SK-N-MC (cell line): ENCODE data around the gene BMERB1.

Experiments used
- DNase-seq: peaks from one replicate; pipeline ENCODE4 v3.0.0-alpha.2; 2011; ENCODE audit warnings: low read depth, low spot score
- H3K27ac ChIP-seq: fragments of 200-600 bp; sonication (generic); 2 replicates; pipeline ENCODE4 v1.5.1; 2016; ENCODE audit warnings: mixed run types
- H3K36me3 ChIP-seq: fragments of 200-600 bp; sonication (generic); 2 replicates; pipeline ENCODE4 v1.6.1; 2017; ENCODE audit warnings: antibody characterized with exemption, low read length, mixed read lengths; ENCODE audit not compliant: insufficient read depth
- H3K4me3 ChIP-seq: fragments of 200-600 bp; sonication (generic); 2 replicates; pipeline ENCODE4 v1.5.1; 2016
- H3K9ac ChIP-seq: fragments of 200-600 bp; sonication (generic); 2 replicates; pipeline ENCODE4 v1.8.0; 2017; ENCODE audit warnings: mixed run types, mixed read lengths; ENCODE audit not compliant: insufficient read length
- H3K9me3 ChIP-seq: fragments of 200-600 bp; sonication (generic); 2 replicates; pipeline ENCODE4 v1.6.1; 2017; ENCODE audit warnings: low read depth, mild to moderate bottlenecking, antibody characterized with exemption, low read length, moderate library complexity, mixed read lengths
- EZH2 ChIP-seq: fragments of 200-600 bp; sonication (generic); IDR thresholded peaks from one replicate; pipeline ENCODE4 v1.6.1; 2017; ENCODE audit warnings: antibody characterized with exemption
- FOXP2 ChIP-seq: optimal IDR thresholded peaks from 2 replicates; pipeline ENCODE3; 2011; ENCODE audit warnings: mild to moderate bottlenecking, moderate library complexity; ENCODE audit not compliant: insufficient read depth; ENCODE audit errors: extremely low read length, control extremely low read depth
- POLR2AphosphoS5 ChIP-seq: IDR thresholded peaks from 2 replicates; pipeline ENCODE4 v1.6.1; 2012; ENCODE audit warnings: mild to moderate bottlenecking, low read depth, low read length, borderline replicate concordance

The BMERB1 gene

GRCh38 chr16:15593235-15593634, 158.8 kb downstream of the BMERB1 start:
- peaks cover 35% of the 10 kb centered on the region for H3K36me3 ChIP-seq
- H3K9ac ChIP-seq, result no peak overlapping the region
- no peak for DNase-seq
- TF ChIP-seq EZH2 (no peak), POLR2AphosphoS5 (no peak), FOXP2 (no peak)
- H3K4me3 ChIP-seq, result no peak overlapping the region
- H3K9me3 ChIP-seq, result no peaks in the 10 kb centered on the region
- H3K27ac ChIP-seq, result no peak overlapping the region

GRCh38 chr16:15594711-15595320, 160.4 kb downstream of the BMERB1 start:
- peaks cover 49% of the 10 kb centered on the region for H3K36me3 ChIP-seq

GRCh38 chr16:15597135-15597534, 162.7 kb downstream of the BMERB1 start:
- TF ChIP-seq FOXP2 (no peak), POLR2AphosphoS5 (no peak), EZH2 (no peak)
- Histone ChIP-seq H3K36me3 (peaks cover 72% of the 10 kb centered on the region), H3K4me3 (no peak overlapping the region), H3K9me3 (no peaks in the 10 kb centered on the region), H3K9ac (no peak overlapping the region), H3K27ac (no peak overlapping the region)
- DNase-seq, result no peak

More at GRCh38 chr16:15594711-15595320, 160.4 kb downstream of the BMERB1 start:
- no peak overlapping the region; the same call in 1 of the 2 replicates for H3K27ac ChIP-seq
- no peak for TF ChIP-seq FOXP2
- TF ChIP-seq EZH2, result no peak
- DNase-seq, result no peak
- no peaks in the 10 kb centered on the region for H3K9me3 ChIP-seq
- H3K9ac ChIP-seq, result no peak overlapping the region
- no peak overlapping the region for H3K4me3 ChIP-seq

GRCh38 chr16:15597822-15598647, 163.6 kb downstream of the BMERB1 start:
- H3K27ac ChIP-seq, result no peak overlapping the region
- DNase-seq, result no peak
- peaks cover 78% of the 10 kb centered on the region for H3K36me3 ChIP-seq
- no peak overlapping the region for H3K4me3 ChIP-seq
- TF ChIP-seq FOXP2 (no peak), EZH2 (no peak), POLR2AphosphoS5 (no peak)
- H3K9ac ChIP-seq, result no peak overlapping the region
- H3K9me3 ChIP-seq, result no peaks in the 10 kb centered on the region

GRCh38 chr16:15598648-15599190, 164.3 kb downstream of the BMERB1 start:
- Histone ChIP-seq H3K4me3 (no peak overlapping the region), H3K9me3 (no peaks in the 10 kb centered on the region), H3K36me3 (peaks cover 83% of the 10 kb centered on the region), H3K27ac (no peak overlapping the region), H3K9ac (no peak overlapping the region)
- TF ChIP-seq EZH2 (no peak), FOXP2 (no peak), POLR2AphosphoS5 (no peak)
- no peak for DNase-seq

- Histone ChIP-seq H3K4me3 (no peak overlapping the region), H3K27ac (no peak overlapping the region), H3K9ac (no peak overlapping the region), H3K9me3 (no peaks in the 10 kb centered on the region), H3K36me3 (peaks cover 89% of the 10 kb centered on the region)
- TF ChIP-seq POLR2AphosphoS5, result no peak
- TF ChIP-seq FOXP2, result no peak
- no peak for TF ChIP-seq EZH2
- DNase-seq, result no peak
These were observed 165.1 kb downstream of the BMERB1 start for GRCh38 chr16:15599303-15600070.

DNA sequence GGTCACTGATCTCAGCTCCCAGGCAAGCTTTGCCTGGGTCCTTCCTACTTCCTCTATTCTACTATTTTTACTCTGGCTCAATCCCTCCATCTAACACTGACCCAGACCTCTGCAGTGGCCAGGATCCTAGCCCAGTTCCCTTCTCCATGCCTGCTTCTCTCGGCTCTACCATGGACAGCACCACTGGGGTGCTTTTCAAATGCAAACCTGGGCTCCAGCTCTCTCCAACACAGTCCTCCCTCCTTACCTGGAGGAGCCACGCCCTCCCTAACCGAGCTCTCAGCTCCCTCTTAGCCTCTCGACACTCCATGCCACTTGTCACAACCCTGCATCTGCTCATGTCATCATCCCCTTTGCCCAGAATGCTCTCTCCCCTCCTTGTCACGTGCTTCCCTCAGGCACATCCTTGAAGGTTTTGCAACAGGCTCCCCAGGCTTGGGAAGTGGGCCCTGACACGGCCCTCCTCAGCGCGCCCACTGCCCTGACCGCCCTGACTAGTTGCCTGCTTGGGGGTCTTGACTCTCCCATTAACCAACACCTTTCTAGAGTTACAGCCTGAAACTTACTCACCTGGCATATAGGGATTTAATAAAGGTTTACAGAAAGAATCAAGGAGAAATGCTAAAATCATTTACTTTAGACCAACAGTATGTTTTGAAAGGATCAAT, 167.0 kb downstream of the BMERB1 start:
- Histone ChIP-seq H3K9ac (no peak overlapping the region), H3K36me3 (peaks cover 75% of the 10 kb centered on the region), H3K4me3 (no peak overlapping the region), H3K27ac (no peak overlapping the region), H3K9me3 (no peaks in the 10 kb centered on the region)
- TF ChIP-seq FOXP2 (no peak), POLR2AphosphoS5 (no peak), EZH2 (no peak)
- DNase-seq, result no peak
